UCSD-AML1 (cell line): Measurements from ENCODE around the gene KLF2.
A peak's percentile ranks its signal among the peaks of the same experiment; 100 is the strongest.

Experiments
- DNase-seq: peaks from one replicate; lab custom pipeline; 2025; ENCODE audit not compliant: unreplicated experiment; lab: John Stamatoyannopoulos, UW

Gene KLF2

DNA sequence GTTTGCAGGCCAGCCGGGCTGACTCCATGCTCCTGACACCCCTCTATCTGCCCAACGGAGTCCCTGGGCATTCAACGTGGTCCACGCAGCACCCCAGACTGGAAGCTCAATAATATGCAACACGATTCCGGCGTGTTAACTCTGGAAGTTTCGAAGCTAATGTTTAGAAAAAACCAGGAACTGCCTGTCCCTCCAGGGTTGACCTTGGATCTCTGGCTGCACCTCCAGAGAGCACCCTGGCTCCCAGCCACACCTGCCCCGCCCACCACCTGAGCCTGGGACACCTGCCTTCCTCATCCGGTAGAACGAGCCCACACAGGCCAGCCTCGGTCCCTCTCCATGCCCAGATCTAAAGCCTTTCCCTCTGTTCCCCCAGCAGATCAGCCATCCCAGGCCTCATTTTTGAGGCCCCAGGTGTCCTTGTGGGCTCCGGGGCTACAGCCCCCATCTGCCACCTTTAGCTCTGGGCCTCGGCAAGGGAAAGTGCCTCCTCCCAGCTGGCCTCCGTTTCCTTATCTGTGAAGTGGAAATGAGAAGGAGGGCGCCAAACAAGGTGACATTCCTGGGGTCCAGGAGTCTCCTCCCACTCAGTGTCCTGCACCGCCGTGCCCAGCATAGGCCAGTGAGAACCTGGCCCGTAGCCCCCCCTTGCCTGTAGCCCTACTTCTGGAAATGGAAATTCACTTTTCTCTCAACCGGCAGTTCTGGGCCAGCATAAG, 38.7 kb downstream of the KLF2 start:
- no peak for DNase-seq

DNA sequence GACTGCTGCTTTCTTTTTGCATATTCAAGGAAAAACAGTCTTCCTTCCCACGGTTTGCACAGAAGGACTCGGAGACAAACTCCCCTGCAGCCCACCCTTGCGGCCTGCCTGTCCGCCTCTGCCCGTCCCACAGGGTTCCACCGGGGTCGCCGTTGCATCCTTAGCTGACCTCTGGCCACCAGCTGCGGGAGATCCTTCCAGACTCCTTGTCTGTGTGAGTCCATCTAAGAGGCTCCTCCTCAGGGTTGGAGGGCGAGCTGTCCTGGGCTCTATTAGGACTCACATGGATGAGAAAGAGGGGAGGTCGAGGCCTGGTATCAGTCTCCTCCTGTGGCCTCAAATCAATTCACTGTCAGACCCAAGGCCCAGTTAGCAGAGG, 39.2 kb downstream of the KLF2 start:
- no peak for DNase-seq

DNA sequence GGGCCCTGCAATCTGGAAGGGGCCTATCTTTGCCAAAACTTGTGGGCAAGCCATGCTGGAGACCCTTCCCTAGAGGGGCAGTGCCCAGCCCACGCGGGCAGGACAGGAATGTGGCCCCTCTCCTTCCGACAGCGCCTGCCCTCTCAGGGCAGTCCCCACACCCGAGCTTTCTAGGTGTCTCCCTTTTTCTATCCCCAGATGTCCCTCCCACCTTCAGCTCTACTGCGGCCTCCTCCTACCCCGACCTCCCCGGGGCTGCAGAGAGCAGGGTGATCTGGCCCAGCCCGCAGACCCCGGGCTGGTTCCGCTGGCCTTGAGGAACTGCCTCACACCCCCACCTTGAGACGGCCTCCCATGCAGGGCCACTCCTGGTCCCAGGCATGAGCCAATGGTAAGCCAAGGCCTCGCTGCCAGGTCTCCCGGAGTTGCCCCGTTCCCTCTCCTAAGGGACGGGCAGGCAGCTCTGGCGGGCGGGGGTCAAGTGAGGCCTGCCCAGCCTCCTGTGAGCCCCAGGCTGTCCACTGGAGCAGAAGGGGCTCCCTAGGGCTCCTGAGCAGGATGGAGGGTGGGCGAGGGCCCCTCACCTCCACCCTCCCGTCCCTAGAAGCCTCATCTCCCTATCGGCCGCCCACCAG, 39.7 kb downstream of the KLF2 start:
- no peak for DNase-seq

DNA sequence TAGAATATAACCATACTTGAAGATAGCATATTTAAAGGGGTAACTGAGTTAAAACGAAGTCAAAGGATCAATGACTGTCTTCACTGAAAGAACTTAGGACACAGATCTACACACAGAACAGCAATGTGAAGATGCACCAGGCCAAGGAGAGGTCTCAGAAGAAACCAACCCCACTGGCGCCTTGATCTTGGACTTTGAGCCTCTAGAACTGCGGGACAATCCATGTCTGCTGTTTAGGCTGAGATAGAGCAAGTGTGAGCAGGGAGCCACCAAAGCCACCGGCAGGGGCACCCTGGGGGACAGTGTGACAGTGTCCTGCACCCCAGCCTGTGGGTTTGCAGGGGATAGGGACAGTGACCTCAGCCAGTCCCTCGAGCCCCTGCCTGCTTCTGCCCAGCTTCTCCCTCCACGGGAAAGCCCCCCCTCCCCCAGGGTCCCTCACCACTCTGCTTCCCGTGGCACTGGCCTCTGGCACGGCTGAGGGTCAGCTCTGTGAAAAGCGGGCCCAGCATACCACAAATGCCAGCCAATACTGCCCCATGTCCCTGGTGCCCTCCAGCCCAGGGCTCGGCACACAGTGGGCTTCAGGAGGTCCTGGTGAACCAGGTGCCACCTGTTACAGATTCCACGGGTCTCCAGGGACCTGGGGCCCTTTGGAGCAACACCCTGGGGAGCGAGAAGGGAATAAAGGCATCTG, 40.8 kb downstream of the KLF2 start:
- DNase-seq, result no peak

DNA sequence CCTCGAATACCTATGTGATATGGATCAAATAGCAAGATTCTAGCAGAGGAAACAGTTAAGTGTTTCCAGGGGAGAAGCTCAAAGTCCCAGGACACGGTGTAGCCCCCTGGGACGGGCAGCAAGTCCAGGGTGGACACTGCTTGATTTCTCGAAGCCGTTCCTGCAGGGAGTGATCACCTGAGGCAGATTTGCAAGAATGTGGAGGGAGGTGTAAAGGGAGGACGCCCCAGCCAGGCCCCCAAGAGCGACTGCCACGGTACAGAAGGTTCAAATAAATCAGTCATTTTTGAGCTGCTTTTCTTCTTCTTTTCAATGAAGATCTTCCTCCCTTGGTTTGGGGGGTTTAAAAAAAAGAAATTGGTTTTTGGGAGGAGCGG, 41.4 kb downstream of the KLF2 start:
- no peak for DNase-seq

DNA sequence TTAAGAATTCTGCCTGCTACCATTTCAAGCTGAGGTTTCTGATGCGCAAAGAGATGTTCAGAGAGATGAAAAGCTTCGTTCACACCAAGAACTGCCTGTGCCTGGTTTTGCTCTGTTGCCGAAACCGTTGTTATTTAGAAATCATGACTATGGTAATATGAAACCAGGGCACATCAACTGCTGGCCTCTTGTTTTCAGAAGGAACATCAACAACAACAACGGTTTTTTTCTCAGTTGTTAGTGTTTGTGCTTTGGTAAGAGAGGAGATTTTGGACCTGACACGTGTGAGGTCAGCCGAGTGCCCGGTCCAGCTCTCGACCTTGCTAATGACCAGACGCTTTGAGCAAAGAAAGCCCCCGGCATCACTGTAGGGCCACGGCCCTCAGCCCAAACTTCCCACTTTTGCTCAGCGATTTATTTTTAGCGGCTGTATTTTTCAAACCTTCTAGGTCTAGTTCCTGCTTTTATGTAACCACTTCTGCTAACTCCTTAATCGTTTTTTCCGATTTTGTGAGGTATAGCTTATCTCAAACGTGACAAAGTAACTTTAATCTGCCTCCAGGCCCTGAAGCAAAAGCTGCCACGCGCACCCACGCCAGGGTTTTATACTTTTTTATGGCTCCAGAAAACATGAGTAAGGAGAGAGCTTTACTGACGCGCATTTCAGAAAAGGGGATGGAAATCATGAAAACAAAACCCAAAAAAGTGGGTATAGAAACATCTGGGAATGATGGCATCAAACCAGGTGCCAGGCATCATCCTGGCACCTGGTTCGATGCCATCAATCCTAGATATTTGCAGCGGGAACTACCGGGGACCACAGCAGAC, 42.0 kb downstream of the KLF2 start:
- peak; percentile 24 for DNase-seq

DNA sequence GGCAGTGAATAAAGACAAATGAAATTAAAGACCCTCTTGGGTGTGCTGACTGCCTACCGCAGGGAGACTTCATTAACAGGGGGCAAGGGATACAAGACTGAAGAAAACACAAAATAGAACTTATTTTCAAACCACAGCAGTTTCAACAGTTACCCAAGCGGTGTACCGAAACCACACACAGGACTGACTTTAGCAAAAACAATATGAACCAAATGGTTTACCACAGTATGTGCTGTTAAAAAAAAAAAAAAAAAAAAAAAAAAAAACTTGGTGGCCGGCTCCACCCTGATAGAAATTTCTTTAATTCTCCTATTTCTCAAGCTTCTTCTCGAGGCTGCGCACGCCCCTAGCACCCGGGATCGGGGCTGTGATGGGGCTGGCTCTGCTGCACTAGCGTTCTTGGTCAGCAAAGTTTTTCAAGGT, 42.6 kb downstream of the KLF2 start:
- DNase-seq, result no peak

DNA sequence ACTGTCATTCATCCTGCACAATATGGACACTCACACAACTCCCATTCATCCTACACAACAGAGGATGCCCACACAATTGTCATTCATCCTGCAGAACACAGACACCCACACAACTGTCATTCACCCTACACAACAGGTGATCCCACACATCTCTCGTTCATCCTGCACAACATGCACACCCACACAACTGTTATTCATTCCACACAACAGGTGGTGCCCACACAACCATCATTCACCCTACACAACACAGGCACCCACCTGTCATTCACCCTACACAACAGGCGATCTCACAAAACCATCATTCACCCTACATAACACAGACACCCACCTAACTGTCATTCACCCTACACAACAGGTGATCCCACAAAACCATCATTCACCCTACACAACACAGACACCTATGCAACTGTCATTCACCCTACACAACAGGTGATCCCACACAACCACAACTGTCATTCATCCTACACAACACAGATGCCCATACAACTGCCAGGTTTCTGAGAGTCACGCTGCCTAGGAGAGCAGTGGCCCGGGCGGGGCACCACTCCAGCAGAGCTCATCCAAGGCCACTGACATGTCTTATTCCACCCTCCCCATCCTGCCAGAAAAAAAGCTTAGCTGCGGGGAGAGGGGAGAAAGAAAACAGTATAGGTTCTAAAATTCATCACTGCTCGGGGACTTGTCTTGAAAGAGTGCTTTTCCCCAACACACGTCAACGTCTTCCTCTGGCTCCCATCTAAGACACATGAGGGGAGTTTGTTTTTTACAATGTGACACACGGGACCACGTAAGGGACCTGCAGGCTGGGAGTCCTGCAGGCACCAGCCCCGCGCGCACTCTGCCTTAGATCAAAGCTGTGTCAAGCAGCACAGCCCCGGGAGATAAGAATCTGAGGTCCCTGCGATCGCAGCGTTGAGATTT, 44.0 kb downstream of the KLF2 start:
- no peak for DNase-seq

DNA sequence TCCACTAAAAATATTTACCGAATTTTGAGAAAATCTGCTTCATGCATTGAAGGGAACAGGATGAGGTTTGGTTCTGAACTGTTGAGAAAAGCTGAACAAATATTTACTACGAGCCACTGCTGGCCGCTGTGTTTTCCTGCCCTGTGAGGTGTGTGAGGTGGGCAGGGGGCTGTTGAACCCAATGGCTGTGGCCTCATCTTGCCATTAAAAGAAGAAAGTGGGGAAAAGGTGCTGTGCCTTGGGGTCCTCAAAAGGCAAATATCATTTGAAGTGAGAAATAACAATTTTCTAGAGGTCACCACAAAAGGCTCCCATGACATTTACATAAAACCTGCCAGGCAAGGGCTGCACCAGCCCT, 44.7 kb downstream of the KLF2 start:
- no peak for DNase-seq

DNA sequence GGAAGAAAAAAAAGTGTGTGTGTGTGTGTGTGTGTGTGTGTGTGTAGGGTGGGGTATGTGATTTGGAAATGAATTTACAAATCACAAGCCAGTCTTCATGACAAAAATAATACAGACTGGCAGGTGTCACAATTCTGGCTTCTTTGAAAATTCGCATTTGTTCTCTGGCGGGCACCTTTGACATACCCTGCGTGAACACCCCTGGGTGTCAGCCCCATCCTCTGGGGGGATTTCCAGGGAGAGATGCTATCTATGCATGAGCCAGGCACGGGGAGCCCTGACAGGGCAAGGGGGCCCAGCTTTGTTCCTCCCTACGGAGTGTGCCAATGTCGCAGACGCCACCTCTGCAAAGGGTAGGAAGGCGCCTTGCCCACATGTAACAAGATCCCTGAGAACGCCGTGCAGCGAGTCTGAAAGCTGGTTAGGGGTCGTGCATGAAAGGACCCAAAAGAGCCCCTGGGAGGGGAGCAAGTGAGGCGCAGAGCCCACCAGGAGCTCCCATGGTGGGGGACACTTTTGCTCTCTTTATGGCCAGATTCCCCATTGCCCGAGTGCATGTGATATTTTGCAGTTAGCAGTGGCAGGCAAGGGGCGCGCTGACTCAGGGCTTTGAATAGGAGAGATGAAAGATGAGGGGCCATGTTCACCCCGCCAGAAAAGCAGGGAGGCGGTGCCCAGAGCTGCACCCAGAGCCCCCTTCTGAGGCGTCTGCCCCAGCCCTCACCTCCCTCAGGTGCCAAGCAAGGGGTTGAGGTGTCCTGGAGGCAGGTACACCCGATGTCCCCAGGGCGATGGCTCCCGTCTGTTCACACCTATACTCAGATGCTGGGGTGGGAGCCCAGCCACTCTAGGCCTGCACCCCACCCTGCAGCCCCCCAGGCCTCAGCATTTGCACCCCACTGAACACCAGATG, 45.3 kb downstream of the KLF2 start:
- DNase-seq, result no peak

DNA sequence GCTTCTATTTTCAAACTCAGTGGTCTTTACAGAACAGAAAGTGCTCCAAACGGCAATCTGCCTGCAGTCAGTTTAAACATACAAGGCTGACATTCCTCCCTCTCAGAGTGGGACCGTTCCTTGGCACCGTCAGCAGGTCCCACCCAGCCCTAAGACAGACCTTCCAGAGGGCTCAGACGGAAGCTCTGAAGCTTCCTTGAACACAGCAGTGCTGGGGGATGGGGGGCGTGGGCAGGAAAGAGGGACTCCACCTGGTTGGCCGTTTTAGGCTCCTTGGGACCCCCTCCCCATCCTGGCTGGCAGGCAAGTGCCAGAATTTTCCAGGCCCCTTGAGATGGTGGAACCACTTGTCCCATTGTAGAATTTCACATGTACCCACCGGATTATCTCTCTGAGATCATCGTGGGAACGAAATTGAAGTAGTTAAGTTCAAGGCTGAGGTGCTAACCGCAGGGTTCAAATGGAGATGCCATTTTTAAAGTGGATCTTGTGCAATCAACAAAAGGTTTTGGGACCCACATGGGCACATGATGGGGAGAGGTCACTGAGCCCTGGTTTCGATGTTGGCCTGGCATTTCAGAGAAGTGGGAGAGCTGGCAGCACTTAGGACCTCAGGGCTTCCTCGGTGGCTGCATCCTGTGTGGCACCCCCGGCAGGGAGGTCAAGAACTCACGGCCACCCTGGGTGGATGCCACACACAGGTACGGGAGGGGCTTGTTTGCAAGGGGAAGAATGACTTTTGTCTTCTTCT, 46.2 kb downstream of the KLF2 start:
- DNase-seq, result no peak

DNA sequence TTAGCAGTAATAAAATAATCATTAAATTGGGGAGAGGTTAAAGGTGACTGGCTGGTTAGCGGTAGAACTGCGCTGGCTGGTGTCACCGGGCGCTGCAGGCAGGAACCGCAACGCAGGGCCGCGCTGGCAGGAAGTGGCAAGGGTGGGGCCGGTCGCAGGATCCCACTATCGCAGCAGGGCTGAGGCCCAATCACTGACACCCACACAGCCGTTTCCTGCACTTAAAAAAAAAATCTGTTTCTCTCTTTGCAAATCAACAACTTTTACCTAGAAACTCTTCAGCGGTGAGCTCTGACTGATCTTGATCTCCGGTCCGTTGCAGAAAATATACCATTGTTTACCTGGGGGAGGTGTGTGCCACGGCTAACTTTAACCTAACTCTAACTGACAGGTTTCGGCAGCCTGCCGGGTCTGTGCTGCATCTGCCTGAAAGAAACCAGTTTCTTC, 46.9 kb downstream of the KLF2 start:
- peak; percentile 57 for DNase-seq

DNA sequence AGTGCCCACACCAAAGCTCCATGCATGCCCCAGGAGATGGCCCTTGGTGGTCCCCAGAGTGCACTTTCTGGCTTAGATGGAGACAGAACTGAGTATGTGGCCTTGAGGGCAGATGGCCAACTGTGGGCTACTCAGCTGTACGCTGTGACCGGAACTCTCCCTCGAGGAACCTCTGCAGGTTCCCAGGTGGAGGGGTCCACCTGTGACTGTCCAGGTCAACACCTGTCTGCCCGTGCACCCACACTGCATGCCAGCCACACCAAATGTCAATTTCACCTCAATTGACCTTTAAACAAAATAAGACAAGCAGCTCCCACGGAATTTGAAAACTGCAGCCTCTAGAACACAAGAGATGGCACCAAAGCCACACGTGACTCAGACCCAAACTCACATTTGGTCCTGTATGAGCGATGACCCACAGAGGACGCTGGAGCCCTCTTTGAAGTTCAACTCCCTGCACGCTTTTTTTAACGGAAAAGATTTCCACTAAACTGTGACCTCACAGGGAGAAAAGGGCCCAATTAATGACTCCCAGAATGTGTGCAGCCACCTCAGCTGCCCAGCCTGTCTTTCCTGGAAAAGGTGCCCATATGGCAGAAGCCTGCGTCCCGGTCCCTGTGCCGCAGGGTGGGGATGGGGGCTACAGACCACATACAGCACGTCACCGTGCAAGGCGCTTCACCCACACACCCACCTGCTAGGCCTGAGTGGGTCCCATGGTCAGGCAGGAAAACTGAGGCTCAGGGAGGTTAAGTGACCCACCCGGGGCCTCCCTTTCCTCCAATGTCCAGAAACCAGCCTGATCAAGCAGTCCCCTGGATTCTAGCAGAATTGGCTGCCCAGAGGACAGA, 47.7 kb downstream of the KLF2 start:
- DNase-seq, result no peak

DNA sequence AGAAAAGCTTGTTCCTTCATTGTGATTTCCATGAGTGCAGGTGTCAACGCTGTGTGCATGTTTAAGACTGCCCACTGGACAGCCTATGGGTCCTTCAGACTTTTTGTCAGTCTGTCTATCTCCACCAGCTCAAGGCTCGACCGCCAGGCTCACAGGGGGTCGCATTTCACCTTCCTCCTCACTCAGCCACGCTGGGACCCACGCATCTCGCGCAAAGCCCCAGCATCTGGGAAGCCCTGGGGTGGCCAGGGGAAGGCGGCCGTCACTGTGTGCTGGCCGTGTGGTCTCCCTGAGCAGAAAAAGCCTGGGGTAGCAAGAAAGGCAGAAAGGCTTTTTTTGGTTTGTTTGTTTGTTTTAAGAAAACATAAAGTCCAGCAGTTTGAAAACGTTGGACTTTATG, 48.5 kb downstream of the KLF2 start:
- no peak for DNase-seq

DNA sequence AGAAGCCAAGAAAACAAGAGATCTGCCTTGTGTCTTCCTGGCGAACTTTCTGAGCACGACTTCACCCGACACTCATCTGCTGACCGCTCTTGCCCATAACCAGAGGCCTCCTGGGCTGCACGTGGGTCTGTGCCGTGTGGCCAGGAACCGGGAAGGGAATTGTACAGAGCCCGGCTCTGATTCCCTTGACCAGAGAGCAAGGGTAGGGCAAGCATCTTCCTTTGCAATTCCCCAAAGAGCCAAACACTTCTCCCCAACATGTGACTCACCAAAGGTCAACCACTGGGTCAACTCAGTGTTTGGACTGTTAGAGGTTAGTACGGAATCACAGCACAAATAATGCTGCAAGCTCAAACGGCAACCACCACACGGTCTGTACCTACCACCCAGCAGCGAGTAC, 48.9 kb downstream of the KLF2 start:
- no peak for DNase-seq

DNA sequence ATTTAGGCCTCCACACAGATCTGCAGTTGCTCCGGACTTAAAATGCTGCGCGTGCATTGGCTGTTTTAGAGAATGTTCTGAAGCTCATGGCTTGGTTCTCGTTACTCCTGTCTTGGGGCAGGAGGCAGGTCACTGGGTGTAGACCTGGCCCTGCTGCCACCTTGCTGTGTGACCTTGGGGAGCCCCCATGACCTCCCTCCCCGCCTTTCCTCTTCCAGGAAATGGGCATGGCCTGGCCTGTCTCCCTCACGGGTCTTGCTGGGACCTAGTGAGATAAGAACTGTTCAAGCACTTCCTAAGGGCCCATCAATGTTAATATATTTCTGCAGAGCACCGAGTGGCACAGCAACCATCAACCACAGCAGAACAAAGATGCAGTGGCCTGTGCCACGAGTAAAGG, 49.4 kb downstream of the KLF2 start:
- DNase-seq, result no peak

DNA sequence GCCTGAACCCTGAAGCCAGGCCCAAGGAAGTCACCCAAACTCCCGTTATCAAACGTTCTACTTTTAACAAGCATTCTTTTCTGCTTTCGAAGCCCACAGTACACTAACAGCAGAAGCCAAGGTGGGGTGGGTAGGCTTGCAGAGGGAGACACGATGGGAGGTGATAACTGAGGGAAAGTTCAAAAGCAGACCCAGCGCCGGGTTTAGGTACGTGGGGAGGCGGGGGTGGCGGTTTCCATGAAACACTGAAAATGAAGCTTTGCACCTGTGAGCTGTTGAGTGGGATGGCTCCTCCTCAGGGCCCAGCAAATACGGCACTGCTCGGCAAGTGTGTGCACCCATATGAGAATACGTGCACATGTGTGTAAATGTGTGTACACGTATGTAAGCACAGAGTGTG, 49.8 kb downstream of the KLF2 start:
- no peak for DNase-seq
